ENCODE data around the gene TNC.

TNC gene

DNA sequence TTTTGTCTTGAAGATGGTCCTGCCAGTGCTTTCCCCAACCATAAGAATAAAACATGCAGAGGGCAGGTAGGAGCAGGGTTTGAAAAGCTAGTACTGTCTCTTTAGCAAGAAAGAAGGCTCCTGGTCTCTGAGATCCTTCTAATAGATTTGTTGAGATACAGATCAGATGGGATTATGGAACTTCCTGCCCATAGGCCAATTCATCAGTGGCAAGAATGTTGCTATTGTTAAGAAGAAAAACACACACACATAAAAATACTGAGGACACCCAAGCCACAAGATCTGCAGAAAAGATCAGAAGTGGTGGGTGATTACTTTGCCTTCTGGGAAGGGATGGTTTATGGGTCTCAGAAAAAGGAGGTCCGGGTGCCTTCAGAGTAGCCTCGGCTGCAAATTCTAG, 59.8 kb downstream of the TNC start:
- no peaks in the 10 kb centered on the region for H3K36me3 ChIP-seq (ENCODE audit: control insufficient read depth, insufficient read depth, low read length)
- H3K4me3 ChIP-seq (ENCODE audit: low read depth, low read length), result no peak overlapping the region
- TF ChIP-seq, protein P1, sequence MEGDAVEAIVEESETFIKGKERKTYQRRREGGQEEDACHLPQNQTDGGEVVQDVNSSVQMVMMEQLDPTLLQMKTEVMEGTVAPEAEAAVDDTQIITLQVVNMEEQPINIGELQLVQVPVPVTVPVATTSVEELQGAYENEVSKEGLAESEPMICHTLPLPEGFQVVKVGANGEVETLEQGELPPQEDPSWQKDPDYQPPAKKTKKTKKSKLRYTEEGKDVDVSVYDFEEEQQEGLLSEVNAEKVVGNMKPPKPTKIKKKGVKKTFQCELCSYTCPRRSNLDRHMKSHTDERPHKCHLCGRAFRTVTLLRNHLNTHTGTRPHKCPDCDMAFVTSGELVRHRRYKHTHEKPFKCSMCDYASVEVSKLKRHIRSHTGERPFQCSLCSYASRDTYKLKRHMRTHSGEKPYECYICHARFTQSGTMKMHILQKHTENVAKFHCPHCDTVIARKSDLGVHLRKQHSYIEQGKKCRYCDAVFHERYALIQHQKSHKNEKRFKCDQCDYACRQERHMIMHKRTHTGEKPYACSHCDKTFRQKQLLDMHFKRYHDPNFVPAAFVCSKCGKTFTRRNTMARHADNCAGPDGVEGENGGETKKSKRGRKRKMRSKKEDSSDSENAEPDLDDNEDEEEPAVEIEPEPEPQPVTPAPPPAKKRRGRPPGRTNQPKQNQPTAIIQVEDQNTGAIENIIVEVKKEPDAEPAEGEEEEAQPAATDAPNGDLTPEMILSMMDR (IDR thresholded peaks at IDR 0.05), result no peak
- H3K9me3 ChIP-seq (ENCODE audit: control insufficient read depth, low read length), result no peaks in the 10 kb centered on the region
- no peak overlapping the region for H3K27ac ChIP-seq
- H3K9ac ChIP-seq, result no peak overlapping the region
- H2AFZ ChIP-seq, result no peak overlapping the region
- H3K4me2 ChIP-seq (ENCODE audit: low read length), result no peak overlapping the region
- no peaks in the 10 kb centered on the region for H3K79me2 ChIP-seq
- no peaks in the 10 kb centered on the region for H3K27me3 ChIP-seq (ENCODE audit: control insufficient read depth, insufficient read depth, low read length)
- no peaks in the 10 kb centered on the region for H3K4me1 ChIP-seq

DNA sequence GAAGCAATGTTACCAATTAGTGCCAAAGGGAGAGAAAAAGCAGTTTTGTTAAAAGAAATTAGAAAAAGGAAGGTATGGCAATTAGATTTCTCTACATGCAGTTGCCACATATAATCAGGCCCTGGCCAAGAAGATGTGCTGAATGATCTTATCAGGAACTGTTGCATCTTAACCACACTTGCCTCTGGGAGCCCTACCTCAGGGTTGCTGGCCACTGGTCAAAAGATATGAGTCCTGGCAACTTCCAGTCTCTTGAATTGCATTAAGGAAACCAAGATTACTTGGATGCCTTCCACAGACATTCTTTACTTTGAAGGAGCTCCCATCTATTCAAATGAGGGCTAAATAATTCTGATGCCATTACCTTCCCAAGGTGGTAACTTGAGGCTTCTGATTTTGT, 60.4 kb downstream of the TNC start:
- Histone ChIP-seq H3K27me3 (ENCODE audit: control insufficient read depth, insufficient read depth, low read length) (no peaks in the 10 kb centered on the region), H3K36me3 (ENCODE audit: control insufficient read depth, insufficient read depth, low read length) (no peaks in the 10 kb centered on the region), H3K4me2 (ENCODE audit: low read length) (no peak overlapping the region), H3K4me1 (no peaks in the 10 kb centered on the region), H3K9ac (no peak overlapping the region), H3K79me2 (no peaks in the 10 kb centered on the region), H2AFZ (no peak overlapping the region), H3K4me3 (ENCODE audit: low read depth, low read length) (no peak overlapping the region), H3K9me3 (ENCODE audit: control insufficient read depth, low read length) (no peaks in the 10 kb centered on the region), H3K27ac (no peak overlapping the region)
- TF ChIP-seq, protein P1 (IDR thresholded peaks at IDR 0.05), result no peak

DNA sequence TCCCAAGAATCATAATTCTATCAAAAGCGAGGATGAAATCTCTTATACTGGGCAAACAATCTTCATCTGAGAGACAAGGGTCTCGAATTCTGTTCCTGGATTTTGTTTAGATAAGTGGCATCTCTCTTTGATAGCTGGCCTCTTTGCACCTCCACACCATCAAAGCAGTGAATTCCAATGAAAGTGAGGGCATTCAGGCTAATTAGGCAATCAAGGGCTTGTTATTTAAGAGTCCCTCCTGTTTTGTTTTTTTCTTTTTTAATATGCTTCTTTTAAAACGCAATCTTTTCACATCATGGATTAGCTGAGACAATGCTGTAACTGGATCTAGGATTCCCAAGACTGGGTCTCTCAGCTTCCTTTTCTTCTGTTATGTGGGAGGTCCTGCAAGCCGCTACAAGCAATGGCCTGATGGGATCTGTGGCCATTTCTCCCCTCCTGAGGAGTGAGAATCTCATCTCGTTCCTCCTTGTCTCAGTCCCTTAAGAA, 67.9 kb downstream of the TNC start:
- no peak overlapping the region for H3K9ac ChIP-seq
- no peaks in the 10 kb centered on the region for H3K27me3 ChIP-seq (ENCODE audit: control insufficient read depth, insufficient read depth, low read length)
- H3K9me3 ChIP-seq (ENCODE audit: control insufficient read depth, low read length), result no peaks in the 10 kb centered on the region
- no peaks in the 10 kb centered on the region for H3K79me2 ChIP-seq
- TF ChIP-seq, protein P1 (IDR thresholded peaks at IDR 0.05), result no peak
- H3K4me3 ChIP-seq (ENCODE audit: low read depth, low read length), result no peak overlapping the region
- no peaks in the 10 kb centered on the region for H3K4me1 ChIP-seq
- H2AFZ ChIP-seq, result no peak overlapping the region
- no peaks in the 10 kb centered on the region for H3K36me3 ChIP-seq (ENCODE audit: control insufficient read depth, insufficient read depth, low read length)
- no peak overlapping the region for H3K27ac ChIP-seq
- H3K4me2 ChIP-seq (ENCODE audit: low read length), result no peak overlapping the region

DNA sequence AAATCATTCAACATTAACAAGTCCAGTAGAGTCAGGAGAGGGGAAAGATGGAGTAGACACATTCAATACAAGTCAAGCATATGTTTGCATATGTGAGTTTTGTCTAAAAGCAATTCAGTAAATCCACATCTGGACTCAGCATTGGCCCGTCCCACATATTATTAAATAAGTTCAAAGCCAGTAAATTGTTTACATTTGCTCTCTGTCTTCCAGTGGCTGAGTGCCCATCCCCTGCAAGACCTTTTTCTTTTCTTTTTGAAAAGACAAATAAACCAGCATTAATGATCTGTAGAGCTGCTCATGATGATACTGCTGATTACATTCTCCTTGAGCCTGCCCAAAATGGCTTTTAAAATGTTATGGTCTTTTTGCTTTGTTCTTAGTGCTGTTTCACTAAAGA, 71.1 kb downstream of the TNC start:
- Histone ChIP-seq H3K36me3 (ENCODE audit: control insufficient read depth, insufficient read depth, low read length) (no peaks in the 10 kb centered on the region), H3K9ac (no peak overlapping the region), H2AFZ (no peak overlapping the region), H3K4me1 (no peaks in the 10 kb centered on the region), H3K4me2 (ENCODE audit: low read length) (no peak overlapping the region), H3K79me2 (no peaks in the 10 kb centered on the region), H3K27me3 (ENCODE audit: control insufficient read depth, insufficient read depth, low read length) (no peaks in the 10 kb centered on the region), H3K27ac (no peak overlapping the region), H3K9me3 (ENCODE audit: control insufficient read depth, low read length) (no peaks in the 10 kb centered on the region), H3K4me3 (ENCODE audit: low read depth, low read length) (no peak overlapping the region)
- TF ChIP-seq, protein P1 (IDR thresholded peaks at IDR 0.05), result no peak

DNA sequence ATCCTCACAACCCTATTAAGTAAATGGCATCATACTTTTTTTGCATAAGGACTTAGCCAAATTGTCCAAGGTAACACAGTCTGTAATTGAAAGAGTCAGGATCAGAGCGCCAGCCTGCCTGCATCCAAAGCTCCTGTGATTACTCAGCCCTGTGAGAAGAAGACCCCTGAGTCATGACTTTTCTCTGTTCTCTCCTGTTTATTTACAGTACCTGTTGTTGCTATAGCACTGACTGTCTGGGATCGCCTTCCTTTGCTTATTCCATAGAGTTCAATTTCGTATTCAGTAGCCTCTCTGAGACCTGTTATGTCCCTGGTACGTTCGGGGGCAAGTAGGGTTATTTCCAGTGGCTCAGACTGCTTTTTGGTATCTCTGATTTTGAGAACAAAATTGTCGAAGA, 71.8 kb downstream of the TNC start:
- H3K4me3 ChIP-seq (ENCODE audit: low read depth, low read length), result no peak overlapping the region
- no peaks in the 10 kb centered on the region for H3K4me1 ChIP-seq
- no peak overlapping the region for H3K4me2 ChIP-seq (ENCODE audit: low read length)
- H3K9ac ChIP-seq, result no peak overlapping the region
- TF ChIP-seq, protein P1 (IDR thresholded peaks at IDR 0.05), result no peak
- no peaks in the 10 kb centered on the region for H3K36me3 ChIP-seq (ENCODE audit: control insufficient read depth, insufficient read depth, low read length)
- no peaks in the 10 kb centered on the region for H3K27me3 ChIP-seq (ENCODE audit: control insufficient read depth, insufficient read depth, low read length)
- H3K79me2 ChIP-seq, result no peaks in the 10 kb centered on the region
- no peak overlapping the region for H3K27ac ChIP-seq
- H3K9me3 ChIP-seq (ENCODE audit: control insufficient read depth, low read length), result no peaks in the 10 kb centered on the region
- H2AFZ ChIP-seq, result no peak overlapping the region

Measured in parathyroid adenoma (tissue), 2 donors.